Stimulated activated memory B cell treated with anti-CD40 and anti-IgM and Interleukin-4, amounts not matched to agents 10 μg/mL and 1 μg/mL and 100 μg/mL, for 72 hours (primary cell): ENCODE measurements around the gene CYP46A1.

Source experiments
- ATAC-seq: fragments of 150-1000 bp; cut with Tn5 transposase; 2 replicates; pipeline ENCODE4 v1.10.0; 2021
- H3K27ac Mint-ChIP-seq: one replicate; pipeline ENCODE4 v1.8.0; 2022; ENCODE audit warnings: mild to moderate bottlenecking, mixed read lengths
- H3K27me3 Mint-ChIP-seq: one replicate; pipeline ENCODE4 v1.8.0; 2022; ENCODE audit warnings: mixed read lengths
- H3K36me3 Mint-ChIP-seq: one replicate; pipeline ENCODE4 v1.8.0; 2022; ENCODE audit warnings: mixed read lengths
- H3K4me1 Mint-ChIP-seq: one replicate; pipeline ENCODE4 v1.8.0; 2022; ENCODE audit warnings: mixed read lengths
- H3K4me3 Mint-ChIP-seq: one replicate; pipeline ENCODE4 v1.8.0; 2022; ENCODE audit warnings: mild to moderate bottlenecking, moderate library complexity, mixed read lengths
- H3K9me3 Mint-ChIP-seq: one replicate; pipeline ENCODE4 v1.8.0; 2022; ENCODE audit warnings: mixed read lengths

CYP46A1 gene

DNA sequence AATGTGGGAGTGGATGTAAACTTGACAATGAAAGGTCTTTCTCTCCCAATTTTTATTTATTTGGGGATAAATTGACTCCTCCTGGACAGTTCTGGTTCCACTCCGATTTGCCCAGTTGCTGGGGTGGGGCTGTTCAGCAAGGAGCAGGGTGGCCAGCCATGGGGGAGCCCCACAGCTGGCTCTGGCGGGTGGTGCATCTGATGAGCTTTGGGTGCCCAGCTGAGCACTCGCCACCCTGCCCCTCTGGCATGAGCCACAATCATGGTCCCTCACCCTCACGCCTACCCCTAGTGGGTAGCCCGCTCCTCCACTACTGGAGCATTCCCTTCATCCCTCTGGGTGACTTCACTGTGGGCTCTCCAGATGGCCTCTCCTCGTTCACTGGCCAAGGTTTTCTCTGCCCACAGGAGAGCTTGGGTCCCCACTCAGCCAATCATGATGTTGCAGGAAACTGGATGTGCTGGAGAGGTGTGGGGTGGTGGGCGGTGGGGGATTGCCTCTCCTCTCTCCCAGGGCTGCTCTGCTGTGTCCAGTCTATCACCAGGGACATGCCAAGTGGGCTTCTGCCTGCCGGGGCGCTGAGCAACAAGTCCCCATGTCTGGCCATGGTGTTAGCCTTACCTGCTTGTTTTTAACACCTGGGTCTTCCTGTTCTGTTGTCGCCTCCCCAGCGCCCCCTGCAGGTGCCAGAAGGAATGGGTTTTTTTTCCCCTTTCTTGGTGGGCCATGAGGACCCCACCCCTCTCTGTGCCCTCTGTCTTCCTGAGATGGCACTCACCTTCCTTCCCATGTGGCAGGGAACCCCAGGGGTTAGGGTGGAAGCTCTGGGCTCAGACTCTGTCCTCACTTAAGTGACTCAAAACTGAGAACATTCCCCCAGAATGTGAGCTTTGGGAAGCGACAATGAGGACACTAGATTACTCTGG, 3.4 kb downstream of the CYP46A1 start:
- H3K4me3 Mint-ChIP-seq, result no peak overlapping the region
- no peak overlapping the region for H3K27ac Mint-ChIP-seq
- H3K9me3 Mint-ChIP-seq, result no peaks in the 10 kb centered on the region
- peaks cover 22% of the 10 kb centered on the region for H3K4me1 Mint-ChIP-seq
- no peaks in the 10 kb centered on the region for H3K36me3 Mint-ChIP-seq
- ATAC-seq, result no peak
- H3K27me3 Mint-ChIP-seq, result peaks cover 80% of the 10 kb centered on the region

- Mint-ChIP-seq H3K27me3 (peaks cover 74% of the 10 kb centered on the region), H3K27ac (no peak overlapping the region), H3K4me3 (no peak overlapping the region), H3K9me3 (no peaks in the 10 kb centered on the region), H3K4me1 (peaks cover 16% of the 10 kb centered on the region), H3K36me3 (no peaks in the 10 kb centered on the region)
- no peak for ATAC-seq
These were observed 4.1 kb downstream of the CYP46A1 start for GRCh38 chr14:99688210-99688581.

DNA sequence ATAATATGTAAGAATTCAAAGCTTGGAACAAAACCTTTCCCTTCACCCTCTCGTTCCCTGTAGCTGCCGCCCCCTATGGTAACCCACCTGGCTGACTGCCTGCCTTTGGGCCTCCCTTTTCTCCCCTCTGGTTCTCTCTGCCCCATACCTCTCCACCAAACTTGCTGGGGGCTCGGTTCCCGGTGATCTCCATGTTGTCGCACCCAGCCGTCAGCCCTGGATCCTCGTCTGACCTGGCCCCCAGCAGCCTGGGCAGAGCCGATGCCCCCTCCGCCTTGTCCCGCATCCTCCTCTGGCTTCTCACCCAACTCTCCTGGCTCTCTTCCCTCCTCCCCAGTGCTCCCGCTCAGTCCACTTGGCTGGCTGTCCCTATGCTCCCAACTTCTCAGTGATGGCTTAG, 4.5 kb downstream of the CYP46A1 start:
- Mint-ChIP-seq H3K27ac (no peak overlapping the region), H3K4me3 (no peak overlapping the region), H3K27me3 (peaks cover 71% of the 10 kb centered on the region), H3K4me1 (peaks cover 14% of the 10 kb centered on the region), H3K36me3 (no peaks in the 10 kb centered on the region), H3K9me3 (no peaks in the 10 kb centered on the region)
- ATAC-seq, result no peak

- Mint-ChIP-seq H3K27ac (no peak overlapping the region), H3K27me3 (peaks cover 71% of the 10 kb centered on the region), H3K9me3 (no peaks in the 10 kb centered on the region), H3K36me3 (no peaks in the 10 kb centered on the region), H3K4me1 (peaks cover 14% of the 10 kb centered on the region), H3K4me3 (no peak overlapping the region)
- no peak for ATAC-seq
These were observed 5.5 kb downstream of the CYP46A1 start for GRCh38 chr14:99689266-99690236.

DNA sequence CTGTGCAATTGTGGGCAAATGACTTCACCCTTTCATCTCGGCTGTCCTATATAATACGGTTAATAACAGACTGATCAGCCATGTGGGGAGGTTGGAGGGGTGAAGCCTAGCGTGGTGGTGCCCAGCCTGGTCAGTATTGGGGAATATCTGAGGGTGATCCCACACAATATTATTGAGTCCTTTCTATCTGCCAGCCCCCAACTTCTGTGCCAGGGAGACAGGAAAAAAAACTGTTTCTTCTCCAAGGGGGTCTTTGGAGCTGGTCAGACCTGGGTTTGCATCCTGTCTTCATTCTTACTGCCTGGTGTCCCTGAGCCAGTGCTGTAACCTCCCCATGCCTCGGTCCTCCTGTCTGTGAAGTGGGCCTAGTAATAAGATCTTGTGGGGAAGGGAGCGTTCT, 6.5 kb downstream of the CYP46A1 start:
- Mint-ChIP-seq H3K4me1 (peaks cover 8% of the 10 kb centered on the region), H3K27me3 (peaks cover 63% of the 10 kb centered on the region), H3K4me3 (no peak overlapping the region), H3K36me3 (no peaks in the 10 kb centered on the region), H3K9me3 (no peaks in the 10 kb centered on the region), H3K27ac (no peak overlapping the region)
- no peak for ATAC-seq

GRCh38 chr14:99691111-99691885, 7.2 kb downstream of the CYP46A1 start:
- ATAC-seq, result no peak
- Mint-ChIP-seq H3K27me3 (peaks cover 60% of the 10 kb centered on the region), H3K36me3 (no peaks in the 10 kb centered on the region), H3K4me1 (peaks cover 5% of the 10 kb centered on the region), H3K4me3 (no peak overlapping the region), H3K9me3 (no peaks in the 10 kb centered on the region), H3K27ac (no peak overlapping the region)

- H3K27me3 Mint-ChIP-seq, result peaks cover 44% of the 10 kb centered on the region
- H3K4me3 Mint-ChIP-seq, result no peak overlapping the region
- ATAC-seq, result no peak
- no peak overlapping the region for H3K27ac Mint-ChIP-seq
- no peaks in the 10 kb centered on the region for H3K36me3 Mint-ChIP-seq
- H3K9me3 Mint-ChIP-seq, result no peaks in the 10 kb centered on the region
- H3K4me1 Mint-ChIP-seq, result no peaks in the 10 kb centered on the region
These were observed 9.8 kb downstream of the CYP46A1 start for GRCh38 chr14:99693918-99694317.

- Mint-ChIP-seq H3K36me3 (no peaks in the 10 kb centered on the region), H3K9me3 (peaks cover under 1% of the 10 kb centered on the region), H3K27me3 (peaks cover 23% of the 10 kb centered on the region), H3K4me3 (no peak overlapping the region), H3K27ac (no peak overlapping the region), H3K4me1 (no peaks in the 10 kb centered on the region)
- ATAC-seq, result no peak
These were observed 12.8 kb downstream of the CYP46A1 start for GRCh38 chr14:99696929-99697328.

DNA sequence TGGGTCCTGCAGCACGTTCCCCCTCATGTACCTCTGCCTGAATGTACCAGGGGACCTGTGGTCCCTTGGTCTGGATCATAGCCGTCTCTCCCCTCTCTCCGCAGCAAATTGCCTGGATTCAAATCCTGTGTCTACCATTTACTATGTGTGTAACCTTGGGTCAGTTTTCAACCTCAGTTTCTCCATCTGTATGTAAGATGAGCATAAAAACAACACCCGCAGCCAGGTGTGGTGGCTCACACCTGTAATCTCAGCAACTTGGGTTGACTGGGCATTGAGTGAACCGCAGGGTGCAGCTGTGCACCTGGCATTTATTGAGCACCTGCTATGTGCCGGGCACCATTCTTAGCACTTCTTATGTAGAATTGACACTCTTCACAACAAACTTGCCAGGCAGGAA, 14.1 kb downstream of the CYP46A1 start:
- no peak overlapping the region for H3K27ac Mint-ChIP-seq
- H3K27me3 Mint-ChIP-seq, result peaks cover 26% of the 10 kb centered on the region
- no peak overlapping the region for H3K4me3 Mint-ChIP-seq
- peaks cover 4% of the 10 kb centered on the region for H3K36me3 Mint-ChIP-seq
- peaks cover 9% of the 10 kb centered on the region for H3K9me3 Mint-ChIP-seq
- no peaks in the 10 kb centered on the region for H3K4me1 Mint-ChIP-seq
- no peak for ATAC-seq

- H3K4me3 Mint-ChIP-seq, result no peak overlapping the region
- H3K27ac Mint-ChIP-seq, result no peak overlapping the region
- peaks cover 30% of the 10 kb centered on the region for H3K27me3 Mint-ChIP-seq
- peaks cover 13% of the 10 kb centered on the region for H3K9me3 Mint-ChIP-seq
- H3K36me3 Mint-ChIP-seq, result peaks cover 8% of the 10 kb centered on the region
- ATAC-seq, result no peak
- H3K4me1 Mint-ChIP-seq, result no peaks in the 10 kb centered on the region
These were observed 14.5 kb downstream of the CYP46A1 start for GRCh38 chr14:99698642-99699041.

DNA sequence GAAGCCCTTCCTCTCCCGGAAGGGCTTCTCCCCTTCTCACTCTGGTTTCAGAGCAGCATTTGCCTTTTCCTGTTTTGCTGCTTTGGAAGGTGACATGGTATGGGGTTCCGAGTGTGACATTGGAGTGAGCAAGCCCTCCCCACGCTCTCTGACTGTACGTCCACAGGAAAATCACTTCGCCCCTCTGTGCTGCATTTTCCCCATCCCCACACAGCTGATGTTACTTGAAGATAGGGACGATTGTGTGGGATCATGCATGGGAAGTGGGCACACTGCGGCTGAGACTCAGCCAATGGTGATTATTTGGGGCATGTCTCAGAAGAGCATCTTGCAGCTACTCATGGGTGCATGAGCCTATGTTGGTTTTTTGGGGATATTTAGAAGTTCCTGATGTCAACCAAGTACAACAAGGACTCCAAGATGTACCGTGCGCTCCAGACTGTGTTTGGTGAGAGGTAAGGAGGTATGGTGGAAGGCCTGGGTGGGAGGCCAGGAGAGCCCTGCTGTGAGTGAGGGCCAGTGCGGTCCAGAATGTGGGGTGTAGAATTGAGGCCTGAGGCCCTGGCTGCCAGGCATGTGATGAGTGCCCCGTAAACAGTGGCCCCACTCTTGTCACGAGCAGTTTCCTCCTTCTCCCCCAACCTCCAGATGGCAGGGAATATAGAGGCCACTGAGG, 15.1 kb downstream of the CYP46A1 start:
- peaks cover 9% of the 10 kb centered on the region for H3K36me3 Mint-ChIP-seq
- H3K27ac Mint-ChIP-seq, result no peak overlapping the region
- no peak overlapping the region for H3K4me3 Mint-ChIP-seq
- ATAC-seq, result no peak
- peaks cover 14% of the 10 kb centered on the region for H3K9me3 Mint-ChIP-seq
- no peaks in the 10 kb centered on the region for H3K4me1 Mint-ChIP-seq
- H3K27me3 Mint-ChIP-seq, result peaks cover 32% of the 10 kb centered on the region

DNA sequence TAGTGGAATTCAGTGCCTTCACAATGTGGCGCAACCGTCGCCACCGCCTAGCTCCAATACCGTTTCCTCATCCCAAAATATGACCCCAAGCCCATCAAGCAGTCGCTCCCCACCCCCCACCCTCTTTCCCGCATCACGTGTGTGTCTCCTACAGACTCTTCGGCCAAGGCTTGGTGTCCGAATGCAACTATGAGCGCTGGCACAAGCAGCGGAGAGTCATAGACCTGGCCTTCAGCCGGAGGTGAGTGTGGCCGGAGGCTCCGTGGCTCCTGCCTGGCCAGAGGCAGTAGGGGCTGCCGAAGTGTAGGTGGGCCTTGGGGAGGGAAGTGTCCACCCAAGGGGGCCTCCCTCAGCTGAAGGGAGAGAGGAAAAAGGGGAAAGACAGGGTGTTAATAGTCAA, 15.8 kb downstream of the CYP46A1 start:
- no peak for ATAC-seq
- Mint-ChIP-seq H3K4me1 (no peaks in the 10 kb centered on the region), H3K36me3 (peaks cover 9% of the 10 kb centered on the region), H3K27ac (no peak overlapping the region), H3K27me3 (peaks cover 39% of the 10 kb centered on the region), H3K4me3 (no peak overlapping the region), H3K9me3 (peaks cover 19% of the 10 kb centered on the region)

- H3K36me3 Mint-ChIP-seq, result peaks cover 9% of the 10 kb centered on the region
- H3K27ac Mint-ChIP-seq, result no peak overlapping the region
- no peaks in the 10 kb centered on the region for H3K4me1 Mint-ChIP-seq
- H3K27me3 Mint-ChIP-seq, result peaks cover 40% of the 10 kb centered on the region
- H3K4me3 Mint-ChIP-seq, result no peak overlapping the region
- H3K9me3 Mint-ChIP-seq, result peaks cover 19% of the 10 kb centered on the region
- no peak for ATAC-seq
These were observed 16.3 kb downstream of the CYP46A1 start for GRCh38 chr14:99700379-99700778.

DNA sequence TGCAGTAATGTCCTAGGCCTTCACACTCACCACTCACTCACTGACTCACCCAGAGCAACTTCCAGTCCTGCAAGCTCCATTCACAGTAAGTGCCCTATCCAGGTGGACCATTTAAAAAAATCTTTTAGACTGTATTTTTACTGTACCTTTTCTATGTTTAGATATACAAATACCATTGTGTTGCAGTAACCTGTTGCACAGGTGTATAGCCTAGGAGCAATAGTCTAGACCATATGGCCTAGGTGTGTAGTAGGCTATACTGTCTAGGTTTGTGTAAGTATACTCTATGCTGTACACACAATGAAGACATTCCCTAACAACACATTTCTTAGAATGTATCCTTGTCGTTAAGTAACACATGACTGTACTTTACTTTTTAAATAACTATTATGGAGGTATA, 17.2 kb downstream of the CYP46A1 start:
- Mint-ChIP-seq H3K4me3 (no peak overlapping the region), H3K4me1 (no peaks in the 10 kb centered on the region), H3K9me3 (peaks cover 19% of the 10 kb centered on the region)

More for the DNA sequence above, 17.2 kb downstream of the CYP46A1 start:
- H3K27me3 Mint-ChIP-seq, result peaks cover 42% of the 10 kb centered on the region
- peaks cover 9% of the 10 kb centered on the region for H3K36me3 Mint-ChIP-seq
- ATAC-seq, result no peak
- H3K27ac Mint-ChIP-seq, result no peak overlapping the region
